ENCODE data around the gene IL1R1.

Gene IL1R1

DNA sequence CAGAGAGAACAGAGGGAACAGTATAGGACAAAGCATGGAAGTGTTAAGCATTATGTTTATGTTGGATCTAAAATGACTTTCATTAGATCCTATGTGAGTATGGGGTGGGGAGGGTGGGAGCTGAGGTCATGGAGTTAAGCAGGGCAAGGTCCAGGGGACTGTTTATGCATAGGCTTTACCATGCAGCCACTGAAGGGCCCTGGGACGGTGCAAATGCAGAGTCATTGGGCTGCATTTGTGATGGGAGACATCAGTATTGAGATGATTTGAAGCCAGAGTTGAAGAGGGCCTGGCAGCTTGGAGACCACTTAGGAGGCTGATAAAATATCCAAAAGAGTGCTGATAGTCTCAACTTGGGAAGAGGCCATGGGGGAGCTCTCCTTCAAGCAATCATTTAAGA, 66.9 kb downstream of the IL1R1 start:
- no peak for FAIRE-seq

DNA sequence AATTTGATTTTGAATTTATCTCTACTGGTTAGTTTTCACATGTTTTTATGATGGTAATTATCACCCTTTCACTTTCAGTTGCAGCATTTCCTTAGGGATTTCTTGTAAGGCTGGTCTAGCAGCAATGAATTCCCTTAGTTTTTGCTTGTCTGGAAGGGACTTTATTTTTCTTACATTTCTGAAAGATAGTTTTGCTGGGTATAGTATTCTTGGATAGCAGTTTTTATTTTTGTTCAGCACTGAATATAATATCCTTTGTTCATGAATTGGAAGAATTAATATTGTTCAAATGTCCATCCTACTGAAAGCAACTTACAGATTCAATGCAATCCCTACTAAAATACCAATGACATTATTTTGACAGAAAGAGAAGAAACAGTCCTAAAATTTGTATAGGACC, 74.5 kb downstream of the IL1R1 start:
- no peak for FAIRE-seq

DNA sequence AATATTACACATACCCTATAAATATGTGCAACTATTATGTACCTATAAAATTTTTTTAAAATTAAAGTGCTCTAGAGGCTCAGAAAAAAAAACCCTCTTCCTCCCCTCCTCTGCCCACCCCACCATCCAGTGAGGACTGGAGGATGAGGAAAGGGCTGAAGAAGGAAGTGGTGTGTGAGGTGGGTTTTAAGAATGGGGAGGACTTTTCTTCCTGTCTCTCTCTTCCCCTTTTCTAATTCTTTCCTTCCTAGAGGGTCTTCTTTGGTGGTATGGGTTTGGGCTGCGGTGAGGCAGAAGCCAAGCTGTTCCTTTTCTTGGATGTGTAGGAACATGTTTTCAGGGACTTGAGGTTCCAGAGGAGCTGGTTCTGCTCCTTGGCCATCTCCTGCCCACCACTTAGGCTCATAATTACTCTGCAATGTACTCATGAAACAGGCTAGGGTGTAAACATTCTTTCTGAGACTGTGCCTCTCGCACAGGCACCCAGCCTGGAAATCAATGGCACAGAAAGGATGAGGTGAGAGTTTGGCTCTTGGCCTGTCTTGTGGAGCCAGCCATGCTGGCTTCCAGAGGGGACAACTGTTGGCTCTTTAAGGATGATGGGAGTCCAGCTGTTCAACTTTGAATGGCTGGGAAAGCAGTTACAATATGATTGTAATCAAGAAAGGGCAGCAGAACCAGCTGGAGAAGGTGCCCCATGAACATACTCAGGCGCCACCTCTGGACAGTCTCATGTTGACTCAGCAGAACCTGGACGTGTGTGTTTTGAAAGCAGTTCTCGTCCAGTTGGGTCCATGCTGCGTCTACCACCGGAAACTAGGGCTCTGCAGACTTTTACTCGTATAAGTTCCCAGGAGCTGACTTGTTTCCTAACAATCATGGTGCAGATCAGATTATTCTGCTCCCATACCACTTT, 82.5 kb downstream of the IL1R1 start:
- FAIRE-seq = no peak

DNA sequence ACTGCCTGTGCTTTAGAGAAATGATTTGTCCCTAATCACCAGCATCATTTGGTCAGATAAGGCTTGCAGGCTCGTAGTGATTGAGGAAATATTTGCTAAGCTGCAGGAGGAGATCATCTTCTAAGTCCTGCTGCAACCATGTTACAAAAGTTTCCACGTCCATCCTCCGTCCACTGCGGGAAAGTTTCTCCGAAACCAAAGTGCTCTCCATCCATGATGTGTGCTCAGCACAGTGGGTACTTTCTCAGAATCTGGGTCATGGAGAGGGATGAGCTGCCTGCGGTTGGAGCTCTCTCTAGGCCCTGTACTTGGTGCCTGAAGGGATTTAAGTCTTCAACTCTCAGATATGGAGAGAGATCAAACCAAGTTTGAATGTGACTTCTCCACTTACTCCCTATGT, 83.6 kb downstream of the IL1R1 start:
- no peak for FAIRE-seq

DNA sequence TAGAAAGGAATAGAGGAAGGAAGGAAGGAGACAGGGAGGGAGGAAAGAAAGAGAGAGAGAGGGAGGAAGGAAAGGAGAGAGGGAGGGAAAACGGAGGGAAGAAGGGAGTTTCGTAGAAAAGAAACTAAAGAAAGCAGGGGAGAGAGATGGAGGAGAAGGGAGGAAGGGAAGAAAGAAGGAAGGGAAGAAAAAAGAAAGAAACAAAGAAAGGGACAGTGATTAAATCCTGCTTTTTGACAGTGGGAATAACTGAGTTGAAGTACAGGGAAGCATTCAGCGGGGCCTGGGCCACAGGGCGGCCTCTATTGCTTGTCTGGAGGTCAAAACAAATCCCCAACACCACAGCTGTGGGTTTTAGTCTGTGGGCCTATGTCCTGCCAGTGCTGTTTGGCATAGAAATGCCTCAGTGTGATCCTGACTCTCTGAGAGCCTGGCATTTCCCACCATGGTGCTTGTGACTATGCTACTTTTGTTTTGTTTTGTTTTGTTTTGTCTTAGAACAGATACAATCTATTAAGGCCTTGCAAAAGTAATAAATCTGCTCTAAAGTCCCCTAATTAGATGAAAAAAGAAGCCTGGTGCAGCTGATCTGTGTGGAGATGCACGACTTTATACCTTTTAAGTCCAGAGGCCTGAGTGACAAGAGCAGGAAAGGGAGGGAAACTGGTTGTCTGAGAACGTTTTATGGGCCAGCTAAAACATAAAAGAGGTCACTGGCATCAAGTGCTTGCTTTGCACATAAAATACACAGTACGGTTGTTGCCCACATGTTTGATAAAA, 84.3 kb downstream of the IL1R1 start:
- no peak for FAIRE-seq

DNA sequence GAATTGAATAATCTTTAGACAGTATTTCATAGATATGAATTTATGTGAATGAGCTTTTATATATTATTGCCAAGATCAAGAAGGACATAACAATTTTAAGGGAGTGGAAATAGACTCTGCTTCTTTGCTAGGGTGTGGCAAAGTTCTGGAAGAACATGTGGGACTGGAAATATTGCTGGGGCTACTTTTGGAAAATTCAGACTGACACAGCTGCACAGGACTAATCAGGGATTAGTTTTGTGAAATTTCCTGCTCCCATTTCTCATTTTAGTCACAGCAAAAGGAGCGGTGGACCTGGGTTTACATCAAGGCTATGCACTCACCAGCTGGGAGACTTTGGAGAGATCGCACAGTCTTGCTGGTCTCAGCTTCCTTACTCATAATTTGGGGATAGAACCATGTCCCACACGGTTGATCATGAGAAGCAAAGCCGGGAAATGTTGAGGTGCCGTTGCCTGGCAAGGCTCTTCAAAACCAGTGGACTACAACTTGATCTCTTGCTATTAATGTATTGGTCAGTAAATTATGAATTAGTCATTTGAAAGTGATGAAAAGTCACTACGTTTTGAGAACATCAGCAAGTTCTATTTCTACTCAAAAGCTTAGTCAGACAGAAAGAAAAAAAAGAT, 86.7 kb downstream of the IL1R1 start:
- no peak for FAIRE-seq
